Sciatic nerve (tissue), 2 donors: Measurements from ENCODE around the gene PAPPA. TPM values are rescaled to one million over a fixed set of nuclear protein-coding genes. Genes with fewer than 3 reads are reported as not detected.

Source experiments
- ATAC-seq: fragments of 200-7000 bp; cut with Tn5 transposase; one replicate; pipeline ENCODE4 v1.9.1; 2020; ENCODE audit warnings: mild to moderate bottlenecking, moderate library complexity
- DNase-seq: peaks from one replicate; pipeline ENCODE4 v3.0.0-alpha.2; 2020; ENCODE audit warnings: low spot score
- intact Hi-C: fragments of 100-400 bp; cut with DNase I; formaldehyde crosslinking; loops from one replicate; pipeline ENCODE4 v1.14.2; 2022
- total RNA-seq: library from RNA; stranded (reverse); fragmentation: NEBNext Ultra II Directional; extraction: Animal tissue kit (Norgen Biotek cat#: 25700); gene quantifications from one replicate; pipeline ENCODE4 v1.2.1, GENCODE V29; 2021
- donor health status: DM: no; HTN: no; CAD: no.
- donor health status: DM: no; HTN: no; CAD: no.

The PAPPA gene
- total RNA-seq, 1 donor from 2014 or later, result 3.3 TPM

DNA sequence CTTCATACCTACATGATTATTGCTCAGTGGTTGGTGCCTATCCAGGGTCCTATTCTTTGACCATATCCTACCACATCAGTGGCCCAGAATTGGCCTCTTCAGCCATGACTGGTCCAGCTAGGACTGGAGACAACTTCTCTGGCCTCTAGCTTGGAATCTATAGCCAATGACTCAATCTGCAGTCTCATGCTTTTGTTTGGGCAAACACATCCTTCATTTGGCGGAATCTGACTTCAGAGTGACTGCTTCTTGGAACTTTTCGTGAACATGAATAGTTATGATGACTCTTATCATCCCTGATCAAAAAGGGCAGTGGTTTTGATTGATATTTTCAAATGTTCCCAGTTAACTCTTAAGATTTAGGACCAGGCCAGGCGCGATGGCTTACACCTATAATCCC lies 134.1 kb downstream of the PAPPA start:
- no peak for ATAC-seq
- DNase-seq, result no peak
- intact Hi-C loops, result no loop called here

GRCh38 chr9:116288658-116289057 lies 135.1 kb downstream of the PAPPA start:
- ATAC-seq, result no peak
- no peak for DNase-seq
- intact Hi-C loops, result no loop called here

DNA sequence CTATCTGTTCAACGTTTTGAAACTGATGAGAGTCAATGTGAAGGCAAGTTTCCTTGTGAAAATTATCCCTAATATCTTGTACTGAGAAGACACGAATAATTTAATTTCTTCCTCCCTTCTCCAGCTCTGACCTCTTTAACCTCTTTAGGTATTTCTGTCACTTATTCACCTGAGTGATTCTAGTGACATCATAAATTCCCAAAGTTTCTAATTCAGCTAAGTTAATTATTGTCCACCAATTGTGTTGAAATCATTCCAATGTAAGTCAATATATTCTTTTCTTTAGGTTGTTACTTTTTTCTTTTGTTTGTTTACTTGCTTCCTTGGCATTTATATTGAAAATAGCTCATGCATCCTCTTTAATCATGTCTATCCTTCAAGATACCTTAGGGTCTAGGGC lies 143.8 kb downstream of the PAPPA start:
- DNase-seq, result no peak
- intact Hi-C loops, result no loop called here
- ATAC-seq, result no peak

GRCh38 chr9:116298249-116298648 lies 144.7 kb downstream of the PAPPA start:
- ATAC-seq (no peak), DNase-seq (no peak)
- intact Hi-C loops, result no loop called here

- DNase-seq, result no peak
- intact Hi-C loops, result no loop called here
These were observed 145.3 kb downstream of the PAPPA start for GRCh38 chr9:116298878-116299391.

GRCh38 chr9:116300360-116300870 lies 146.8 kb downstream of the PAPPA start:
- DNase-seq (no peak), ATAC-seq (peak; percentile 62)
- intact Hi-C loops, result no loop called here

More at GRCh38 chr9:116298878-116299391, 145.3 kb downstream of the PAPPA start:
- no peak for ATAC-seq

DNA sequence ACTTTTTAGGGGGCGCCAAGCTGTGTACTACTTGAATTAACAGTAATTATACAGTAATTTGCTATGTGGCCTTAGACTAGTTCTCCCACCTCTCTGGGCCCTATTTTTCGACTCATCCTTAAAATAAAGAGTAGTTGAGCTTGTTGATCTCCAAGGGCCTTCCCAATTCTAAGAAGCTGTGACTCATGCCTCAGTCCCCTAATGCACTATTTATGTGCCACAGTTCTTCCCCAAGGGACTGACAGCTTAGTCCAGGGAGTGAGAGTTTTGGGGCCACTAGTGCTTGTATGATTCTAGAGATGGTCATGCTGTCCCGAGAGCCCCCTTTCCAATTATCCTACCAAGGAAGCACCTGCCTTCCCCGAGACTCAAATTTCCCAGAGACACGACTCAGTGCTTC lies 149.7 kb downstream of the PAPPA start:
- intact Hi-C loops, result no loop called here
- DNase-seq, result no peak
- no peak for ATAC-seq

GRCh38 chr9:116303886-116304538 lies 150.4 kb downstream of the PAPPA start:
- intact Hi-C loops, result no loop called here
- DNase-seq, result no peak

DNA sequence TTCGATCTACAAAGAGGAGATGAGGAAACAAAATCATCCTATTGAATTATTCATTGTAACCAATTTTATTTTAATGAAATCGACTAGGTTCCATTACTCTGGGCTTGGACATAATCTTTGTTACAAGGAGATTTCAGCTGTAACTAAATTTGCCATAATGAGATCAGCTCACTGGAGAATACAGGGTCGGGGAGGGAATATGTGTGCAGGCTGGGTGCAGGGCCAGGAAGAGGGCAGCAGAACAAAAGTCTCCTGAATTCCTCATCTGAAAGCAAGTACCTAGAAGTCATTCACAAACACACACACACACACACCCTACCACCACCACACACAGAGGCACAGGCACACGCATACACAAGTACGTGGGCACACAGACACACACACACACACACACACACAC lies 151.2 kb downstream of the PAPPA start:
- no peak for ATAC-seq
- no peak for DNase-seq
- intact Hi-C loops, result no loop called here

More at GRCh38 chr9:116303886-116304538, 150.4 kb downstream of the PAPPA start:
- ATAC-seq, result no peak

DNA sequence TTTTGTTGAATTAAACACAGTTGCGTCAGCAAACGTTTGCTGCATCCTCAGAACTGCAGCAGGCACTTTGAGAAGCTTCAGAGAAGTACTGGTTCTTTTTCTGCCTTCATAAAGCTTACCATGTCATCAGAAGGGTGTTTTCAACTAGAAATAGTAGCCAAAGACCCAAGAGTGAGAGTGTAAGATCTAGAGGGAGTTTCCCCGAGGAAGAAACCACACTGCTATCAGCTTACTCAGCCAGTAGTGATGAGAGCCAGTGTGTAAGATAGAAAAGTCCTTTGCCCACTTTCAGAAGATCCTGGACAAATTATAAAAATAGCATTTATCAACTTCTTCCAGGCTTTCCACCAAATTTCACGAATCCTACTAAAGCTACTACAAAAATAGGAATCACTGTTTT lies 154.5 kb downstream of the PAPPA start:
- ATAC-seq (no peak), DNase-seq (no peak)
- intact Hi-C loops, result no loop called here

DNA sequence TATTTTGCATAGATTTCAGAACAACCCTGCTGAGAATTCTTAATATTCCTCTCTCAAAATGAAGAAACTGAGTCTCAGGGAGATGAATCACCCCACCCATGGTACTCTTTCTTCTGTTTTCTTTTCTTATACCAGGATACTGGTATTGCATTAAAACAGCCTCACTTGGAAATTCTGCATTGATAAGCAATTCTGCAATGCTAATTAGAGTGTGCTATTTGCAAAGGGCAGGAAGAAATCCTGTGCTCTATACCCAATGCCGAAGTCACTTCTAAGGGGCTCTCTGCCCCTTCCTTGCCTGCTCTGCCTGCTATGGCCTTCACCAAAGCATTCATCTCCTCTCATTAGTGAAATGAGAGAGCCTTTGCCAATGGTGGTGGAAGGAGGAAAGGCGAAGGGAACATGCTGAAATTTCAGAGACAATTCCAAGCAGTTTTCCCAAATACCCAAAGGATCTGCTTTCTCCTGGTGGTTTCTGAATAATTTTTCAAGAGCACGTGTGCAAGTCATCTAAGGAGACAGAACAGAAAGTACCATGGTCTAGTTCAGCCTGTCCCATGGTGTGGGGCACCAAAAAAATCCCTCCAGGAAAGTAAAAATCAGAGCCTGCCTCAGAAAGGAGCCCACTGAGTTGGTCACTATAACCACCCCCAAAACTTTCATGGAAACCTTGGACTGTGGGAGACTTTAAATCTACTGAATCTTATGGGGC lies 156.5 kb downstream of the PAPPA start:
- intact Hi-C loops, result no loop called here
- DNase-seq (no peak), ATAC-seq (peak; percentile 49)

DNA sequence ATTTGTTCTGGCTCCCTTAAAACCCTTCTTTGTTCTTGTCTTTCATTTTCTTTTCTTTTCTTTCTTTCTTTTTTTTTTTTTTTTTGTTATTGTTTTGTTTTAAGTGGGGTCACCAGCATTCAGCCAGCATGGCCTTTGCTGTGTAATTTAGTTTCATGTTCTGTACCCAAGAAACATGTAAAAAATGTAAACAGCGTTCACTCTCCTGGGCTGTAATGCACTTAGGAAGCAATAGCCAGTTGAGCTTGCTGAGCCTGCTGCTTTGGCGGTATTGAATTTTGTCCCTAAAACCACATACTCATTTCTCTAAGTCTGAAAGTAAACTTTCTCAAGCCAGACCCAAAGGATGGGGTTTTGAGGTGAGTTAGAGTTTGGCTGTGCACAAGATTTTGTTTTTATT lies 158.6 kb downstream of the PAPPA start:
- DNase-seq (no peak), ATAC-seq (no peak)
- intact Hi-C loops, result no loop called here

GRCh38 chr9:116313638-116314037 lies 160.0 kb downstream of the PAPPA start:
- DNase-seq (no peak), ATAC-seq (no peak)
- intact Hi-C loops, result no loop called here

GRCh38 chr9:116316246-116316645 lies 162.7 kb downstream of the PAPPA start:
- ATAC-seq (no peak), DNase-seq (no peak)
- intact Hi-C loops, result no loop called here

DNA sequence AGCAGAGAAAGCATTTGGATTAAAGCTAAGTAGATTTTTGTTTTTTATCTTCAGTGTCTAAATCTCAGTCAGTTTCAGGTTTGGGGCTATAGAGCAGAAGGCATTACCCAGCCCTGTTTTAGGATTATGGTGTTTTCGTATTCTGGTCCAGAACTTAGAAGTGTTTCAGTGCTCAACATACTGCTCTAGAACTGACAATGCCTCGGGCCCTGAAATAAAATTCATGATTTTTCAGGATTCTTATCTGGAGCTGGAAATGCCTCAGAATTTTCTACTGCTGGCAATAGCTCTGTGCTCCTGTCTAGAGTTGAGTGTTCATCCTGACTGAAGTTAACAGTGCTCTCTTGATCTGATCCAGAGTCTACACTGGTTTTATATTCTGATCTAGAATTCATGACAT lies 163.9 kb downstream of the PAPPA start:
- ATAC-seq, result no peak
- no peak for DNase-seq
- intact Hi-C loops, result no loop called here

DNA sequence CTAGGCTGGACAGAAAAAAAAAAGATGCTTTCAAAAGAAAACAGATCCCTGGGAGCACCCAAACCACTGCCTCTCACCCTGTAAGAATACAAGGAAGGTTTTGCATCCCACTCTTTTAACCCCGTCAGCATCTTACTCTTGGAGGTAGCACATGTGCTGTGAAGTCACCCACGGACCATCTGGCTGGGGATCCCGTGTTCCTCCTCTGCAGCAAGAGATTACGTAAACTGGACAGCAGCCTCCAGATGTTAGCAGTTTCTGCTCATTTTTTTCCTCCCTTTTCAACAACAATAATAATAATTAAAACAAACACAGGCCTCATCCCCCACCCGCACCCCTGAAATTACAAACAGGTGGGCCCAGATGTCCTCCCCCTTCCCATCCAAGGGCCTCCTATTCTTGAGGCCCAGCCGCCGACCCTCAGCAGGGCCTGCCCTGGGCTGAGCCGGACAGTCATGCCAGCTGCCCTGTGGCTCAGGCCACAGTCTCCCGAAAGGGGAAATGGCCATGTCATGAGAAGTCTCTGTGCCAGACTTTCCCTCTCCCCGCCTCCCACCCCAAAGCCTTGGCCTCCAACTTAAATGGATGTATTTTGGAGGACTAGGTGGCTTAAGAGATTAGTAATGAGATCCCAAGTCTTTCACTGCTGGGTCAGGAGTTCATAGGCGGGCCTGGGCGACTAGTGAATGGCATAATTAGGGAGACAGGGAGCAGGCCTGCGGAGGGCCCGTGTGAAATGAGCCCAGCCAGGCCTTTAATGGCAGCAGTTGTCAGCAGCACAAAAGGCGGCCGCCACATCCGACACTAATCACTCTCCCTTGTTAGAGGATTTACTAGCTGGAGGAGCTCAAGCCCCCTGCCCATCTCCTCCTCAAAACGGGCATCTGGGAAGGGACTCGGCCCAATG lies 165.1 kb downstream of the PAPPA start:
- intact Hi-C loops, result no loop called here
- peak; percentile 65 for DNase-seq
- peak; percentile 89 for ATAC-seq

GRCh38 chr9:116319480-116319879 lies 165.9 kb downstream of the PAPPA start:
- no peak for ATAC-seq
- intact Hi-C loops, result no loop called here
- DNase-seq, result no peak

- no peak for DNase-seq
- ATAC-seq, result no peak
- intact Hi-C loops, result no loop called here
These were observed 166.7 kb downstream of the PAPPA start for GRCh38 chr9:116320290-116320689.

DNA sequence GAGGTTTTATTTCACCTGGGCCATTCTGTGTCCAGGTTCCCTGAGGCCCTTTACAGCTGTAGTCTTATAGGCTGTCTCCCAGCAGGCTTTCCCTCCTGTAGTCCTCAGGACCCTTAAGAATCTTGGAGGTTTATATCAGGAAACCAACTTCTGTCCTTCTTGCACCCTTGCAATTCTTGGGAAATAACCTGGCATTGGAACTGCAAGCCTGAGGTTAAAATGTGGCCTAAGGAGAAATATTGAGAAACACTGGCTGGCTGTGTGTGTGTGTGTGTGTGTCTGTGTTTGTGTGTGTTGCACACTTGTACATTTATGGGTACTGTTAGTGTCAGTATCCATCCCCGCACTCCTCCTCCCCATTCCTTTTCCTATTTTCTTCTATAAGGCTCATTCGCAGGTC lies 168.9 kb downstream of the PAPPA start:
- intact Hi-C loops, result no loop called here
- ATAC-seq (peak; percentile 54), DNase-seq (no peak)
